ENCODE data around the gene LMF1.

LMF1 gene

GRCh38 chr16:867421-868385, 103.1 kb downstream of the LMF1 start:
- TF ChIP-seq, protein P1, sequence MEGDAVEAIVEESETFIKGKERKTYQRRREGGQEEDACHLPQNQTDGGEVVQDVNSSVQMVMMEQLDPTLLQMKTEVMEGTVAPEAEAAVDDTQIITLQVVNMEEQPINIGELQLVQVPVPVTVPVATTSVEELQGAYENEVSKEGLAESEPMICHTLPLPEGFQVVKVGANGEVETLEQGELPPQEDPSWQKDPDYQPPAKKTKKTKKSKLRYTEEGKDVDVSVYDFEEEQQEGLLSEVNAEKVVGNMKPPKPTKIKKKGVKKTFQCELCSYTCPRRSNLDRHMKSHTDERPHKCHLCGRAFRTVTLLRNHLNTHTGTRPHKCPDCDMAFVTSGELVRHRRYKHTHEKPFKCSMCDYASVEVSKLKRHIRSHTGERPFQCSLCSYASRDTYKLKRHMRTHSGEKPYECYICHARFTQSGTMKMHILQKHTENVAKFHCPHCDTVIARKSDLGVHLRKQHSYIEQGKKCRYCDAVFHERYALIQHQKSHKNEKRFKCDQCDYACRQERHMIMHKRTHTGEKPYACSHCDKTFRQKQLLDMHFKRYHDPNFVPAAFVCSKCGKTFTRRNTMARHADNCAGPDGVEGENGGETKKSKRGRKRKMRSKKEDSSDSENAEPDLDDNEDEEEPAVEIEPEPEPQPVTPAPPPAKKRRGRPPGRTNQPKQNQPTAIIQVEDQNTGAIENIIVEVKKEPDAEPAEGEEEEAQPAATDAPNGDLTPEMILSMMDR (IDR thresholded peaks at IDR 0.05) = no peak

DNA sequence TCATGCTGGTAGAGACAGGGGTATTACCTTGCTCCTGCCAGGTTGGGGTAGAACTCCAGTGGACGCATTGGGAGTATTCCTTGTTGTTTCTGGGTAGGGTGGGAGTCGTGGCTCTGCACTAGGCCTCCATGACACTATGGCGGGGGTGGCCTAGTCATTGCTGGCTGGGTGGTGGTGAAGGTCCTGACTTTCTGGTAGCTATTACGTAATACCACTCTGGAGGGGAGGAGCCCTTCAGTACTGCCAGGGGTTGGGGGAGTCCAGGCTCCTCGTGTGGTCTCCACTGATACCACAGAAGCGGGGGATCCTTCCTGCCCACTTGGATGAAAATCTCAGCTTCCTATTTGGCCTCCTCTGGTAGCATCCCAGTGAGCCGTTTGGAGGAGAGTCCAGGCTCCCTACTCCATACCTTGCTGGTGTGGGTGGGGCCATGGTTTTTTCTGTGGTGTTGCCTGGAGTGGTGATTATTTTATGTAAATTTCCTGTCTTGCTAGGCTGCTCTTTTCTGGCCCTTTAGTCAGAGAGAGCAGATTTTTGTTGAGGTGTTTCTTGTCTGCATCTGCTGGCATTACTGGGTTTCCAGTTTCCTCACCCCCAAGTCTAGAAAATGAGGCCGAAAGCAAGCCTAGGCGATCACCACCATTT, 104.4 kb downstream of the LMF1 start:
- TF ChIP-seq, protein P1 (IDR thresholded peaks at IDR 0.05) = no peak

DNA sequence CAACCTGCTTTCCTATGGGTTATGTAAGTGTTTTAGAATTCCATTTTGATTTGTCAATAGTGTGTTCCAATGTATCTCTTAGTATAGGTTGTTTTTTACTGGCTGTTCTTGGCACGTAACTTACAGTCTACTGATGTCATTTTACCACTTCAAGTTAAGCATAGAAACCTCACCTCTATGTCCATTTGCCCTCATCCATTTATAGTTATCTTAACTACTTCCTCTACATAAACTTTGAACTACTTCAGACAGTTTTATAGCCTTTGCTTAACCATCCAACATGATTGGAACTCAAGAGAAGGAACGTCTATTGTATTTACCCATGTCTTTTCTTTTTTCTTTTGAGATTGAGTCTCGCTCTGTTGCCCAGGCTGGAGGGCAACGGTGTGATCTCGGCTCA, 105.8 kb downstream of the LMF1 start:
- TF ChIP-seq, protein P1 (IDR thresholded peaks at IDR 0.05) = no peak

DNA sequence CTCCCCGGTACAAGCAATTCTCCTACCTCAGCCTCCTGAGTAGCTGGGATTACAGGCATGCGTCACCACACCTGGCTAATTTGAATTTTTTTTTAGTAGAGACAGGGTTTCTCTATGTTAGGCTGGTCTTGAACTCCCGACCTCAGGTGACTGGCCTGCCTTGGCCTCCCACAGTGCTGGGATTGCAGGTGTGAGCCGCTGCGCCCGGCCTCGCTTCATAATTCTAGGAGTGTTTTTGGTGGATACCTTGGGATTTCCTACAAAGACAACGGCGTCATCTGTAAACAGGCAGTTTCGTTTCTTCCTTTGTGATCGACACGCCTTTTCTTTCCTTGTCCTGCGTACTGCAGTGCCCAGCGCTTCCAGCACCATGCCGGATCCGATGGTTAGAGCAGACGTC, 109.3 kb downstream of the LMF1 start:
- TF ChIP-seq, protein P1 (IDR thresholded peaks at IDR 0.05) = no peak

DNA sequence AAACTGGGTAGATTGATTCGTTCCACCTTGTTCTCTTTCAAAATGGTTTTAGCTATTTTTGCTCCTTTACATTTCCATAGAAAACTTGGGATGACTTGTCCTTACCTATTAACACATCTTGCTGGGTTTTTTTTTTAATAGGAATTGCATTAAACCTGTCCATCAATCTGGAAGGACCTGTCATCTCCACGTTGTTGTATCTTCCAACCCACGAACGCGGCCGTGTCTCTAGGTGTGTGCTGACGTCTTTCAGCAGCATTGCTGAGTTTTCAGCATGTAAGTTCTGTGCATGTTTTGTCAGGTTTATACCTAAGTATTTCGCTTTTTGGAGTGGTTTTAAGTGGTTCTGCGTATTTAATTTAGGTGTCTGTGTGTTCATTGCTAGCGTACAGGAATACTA, 109.9 kb downstream of the LMF1 start:
- TF ChIP-seq, protein P1 (IDR thresholded peaks at IDR 0.05) = no peak

DNA sequence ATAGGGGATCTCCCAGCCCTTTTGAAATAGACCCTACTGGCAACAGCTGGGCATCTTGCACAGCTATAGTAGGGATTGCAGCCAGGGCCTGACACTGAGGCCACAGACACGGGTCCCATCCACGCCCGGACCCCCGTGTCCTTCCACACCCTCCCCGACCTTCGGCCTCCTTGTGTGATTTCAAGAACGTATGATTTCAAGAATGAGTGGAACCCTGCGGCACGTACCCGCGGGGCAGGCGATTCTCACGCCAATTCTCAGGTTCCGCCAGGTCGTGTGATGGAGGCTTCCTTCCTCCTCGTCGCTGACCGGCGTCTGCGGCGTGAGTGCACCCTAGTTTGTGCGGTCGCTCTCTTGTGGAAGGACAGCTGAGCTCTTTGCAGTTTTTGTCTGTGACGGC, 114.0 kb downstream of the LMF1 start:
- TF ChIP-seq, protein P1 (IDR thresholded peaks at IDR 0.05) = no peak

DNA sequence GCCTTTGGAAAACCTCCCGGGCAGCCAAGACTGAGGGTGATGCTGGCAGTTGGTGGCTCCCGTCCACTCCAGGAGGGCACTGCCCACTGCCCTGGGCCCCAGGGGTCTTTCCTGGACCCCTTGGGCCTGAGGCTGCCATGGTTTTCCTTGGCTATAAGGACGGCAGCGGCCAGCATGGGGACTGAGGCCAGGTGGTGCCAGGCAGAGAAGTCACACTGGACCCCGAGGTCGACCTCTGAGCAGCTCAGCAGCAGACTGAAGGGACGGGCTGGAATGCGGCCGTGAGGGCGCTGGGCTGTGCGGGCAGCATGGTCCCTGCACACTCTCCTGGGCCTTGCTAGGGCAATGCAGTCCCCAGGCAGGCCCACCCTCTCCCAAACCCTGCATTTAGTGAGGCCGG, 114.7 kb downstream of the LMF1 start:
- TF ChIP-seq, protein P1 (IDR thresholded peaks at IDR 0.05) = no peak

Data from LNCAP (cell line).